NCI-H2171 treated with DMSO at 0.1 percent for 48 hours (cell line): Measurements from ENCODE around the gene SREBF2.

Source experiments
- DNase-seq: peaks from one replicate; lab custom pipeline; 2025; lab: John Stamatoyannopoulos, UW

SREBF2 gene

GRCh38 chr22:41832553-41833368 is at the start of gene SREBF2:
Gene SREBF2 (plus strand): TSS chr22:41833105. CDS start chr22:41833271, 166 bp downstream.
- peak; percentile 99 for DNase-seq

DNA sequence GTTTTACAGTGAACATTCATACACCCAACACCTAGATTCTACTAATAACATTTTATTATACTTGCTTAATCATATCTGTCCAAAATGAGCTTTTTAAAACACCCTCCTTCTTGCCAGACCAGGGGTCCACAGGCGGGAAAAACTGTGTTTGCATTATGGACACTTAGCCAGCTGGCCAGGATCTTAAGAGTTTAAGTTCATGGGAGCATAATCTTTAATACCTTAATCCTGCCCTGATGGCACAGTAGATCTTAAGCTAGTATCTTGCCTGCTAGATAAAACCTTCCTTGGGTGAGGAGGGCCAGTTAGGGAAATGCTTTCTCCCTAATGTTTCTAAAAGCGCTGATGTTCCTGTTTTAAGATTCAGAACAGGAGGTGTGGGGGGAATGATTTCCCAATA is 45.6 kb upstream of the SREBF2 start:
- no peak for DNase-seq

DNA sequence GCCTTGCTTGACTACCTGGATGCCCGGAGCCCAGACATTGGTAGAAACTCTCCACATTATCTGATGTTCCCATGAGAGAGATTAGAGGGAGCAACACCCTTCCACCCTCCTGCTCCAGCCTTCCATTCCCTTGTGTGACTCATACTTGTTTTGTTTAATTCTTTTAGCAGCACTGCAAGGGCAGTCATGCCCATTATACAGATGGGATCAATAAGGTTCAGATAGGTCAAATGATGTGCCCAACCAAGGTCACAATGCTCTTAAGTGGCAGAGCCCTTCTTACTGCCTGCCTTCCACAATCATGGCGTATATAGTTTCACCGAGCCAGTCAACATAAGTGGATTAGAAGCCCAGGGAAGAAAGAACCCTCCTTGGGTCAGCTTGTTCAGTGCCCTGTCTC is 39.0 kb upstream of the SREBF2 start:
- no peak for DNase-seq

DNA sequence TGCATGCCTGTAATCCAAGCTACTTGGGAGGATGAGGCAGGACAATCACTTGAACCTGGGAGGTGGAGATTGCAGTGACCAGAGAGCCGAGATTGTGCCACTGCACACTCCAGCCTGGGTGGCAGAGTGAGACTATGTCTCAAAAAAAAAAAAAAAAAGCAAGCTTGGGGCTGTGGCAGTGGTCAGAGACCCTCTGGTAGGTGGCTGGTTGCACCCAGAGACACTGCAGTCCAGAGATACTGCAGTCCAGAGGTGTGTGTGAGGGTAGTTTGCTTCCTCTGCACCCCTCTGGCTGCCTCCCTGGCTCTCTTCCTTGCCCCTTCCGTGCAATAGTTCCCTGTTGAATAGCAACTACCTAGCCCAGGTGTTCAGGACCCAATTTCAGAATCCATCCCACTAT is 34.2 kb upstream of the SREBF2 start:
- DNase-seq = no peak

- no peak for DNase-seq
These were observed 33.2 kb upstream of the SREBF2 start for GRCh38 chr22:41799486-41800347.

GRCh38 chr22:41800348-41801146 is 32.4 kb upstream of the SREBF2 start, which contains the start of gene CCDC134:
Gene CCDC134 (plus strand): TSS chr22:41800679. CDS start chr22:41808891, 8,212 bp downstream.
- peak; percentile 86 for DNase-seq

DNA sequence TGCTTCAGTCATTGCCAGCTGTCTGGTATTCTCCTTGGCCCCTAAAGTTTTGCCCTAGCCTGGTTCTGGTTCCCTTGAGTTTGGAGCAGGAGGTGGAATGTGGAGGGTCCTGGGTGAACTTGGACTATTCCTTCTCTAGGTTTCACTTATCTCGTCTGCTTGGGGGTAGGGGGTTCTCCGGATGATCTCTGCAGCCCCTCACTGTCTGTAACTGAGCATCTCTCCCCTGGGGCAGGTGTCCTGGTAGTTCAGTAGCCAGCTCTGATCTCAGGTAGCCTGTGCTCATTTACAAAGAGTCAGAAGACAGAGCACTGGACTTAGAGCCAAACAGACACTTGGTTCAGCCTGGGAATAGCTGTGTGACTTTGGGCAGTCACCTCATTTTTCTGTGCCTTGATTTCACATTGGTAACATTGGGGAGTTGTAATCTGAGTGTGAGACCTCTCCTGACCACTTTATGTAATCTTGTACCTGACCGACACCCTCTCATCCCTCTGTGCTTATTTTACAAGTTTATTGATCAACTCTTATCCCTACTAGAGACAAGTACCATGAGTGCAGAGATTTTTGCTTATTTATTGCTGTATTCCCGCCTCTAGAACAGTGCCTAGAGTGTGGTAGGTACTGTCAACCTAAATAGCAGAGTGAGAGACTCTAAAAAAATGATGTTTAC is 31.6 kb upstream of the SREBF2 start:
- no peak for DNase-seq

GRCh38 chr22:41801886-41802285 is 31.0 kb upstream of the SREBF2 start:
- DNase-seq = no peak

GRCh38 chr22:41805639-41806038 is 27.3 kb upstream of the SREBF2 start:
- DNase-seq = no peak

GRCh38 chr22:41808400-41808799 is 24.5 kb upstream of the SREBF2 start:
- DNase-seq = no peak

- no peak for DNase-seq
These were observed 22.9 kb upstream of the SREBF2 start for GRCh38 chr22:41810022-41810421.

DNA sequence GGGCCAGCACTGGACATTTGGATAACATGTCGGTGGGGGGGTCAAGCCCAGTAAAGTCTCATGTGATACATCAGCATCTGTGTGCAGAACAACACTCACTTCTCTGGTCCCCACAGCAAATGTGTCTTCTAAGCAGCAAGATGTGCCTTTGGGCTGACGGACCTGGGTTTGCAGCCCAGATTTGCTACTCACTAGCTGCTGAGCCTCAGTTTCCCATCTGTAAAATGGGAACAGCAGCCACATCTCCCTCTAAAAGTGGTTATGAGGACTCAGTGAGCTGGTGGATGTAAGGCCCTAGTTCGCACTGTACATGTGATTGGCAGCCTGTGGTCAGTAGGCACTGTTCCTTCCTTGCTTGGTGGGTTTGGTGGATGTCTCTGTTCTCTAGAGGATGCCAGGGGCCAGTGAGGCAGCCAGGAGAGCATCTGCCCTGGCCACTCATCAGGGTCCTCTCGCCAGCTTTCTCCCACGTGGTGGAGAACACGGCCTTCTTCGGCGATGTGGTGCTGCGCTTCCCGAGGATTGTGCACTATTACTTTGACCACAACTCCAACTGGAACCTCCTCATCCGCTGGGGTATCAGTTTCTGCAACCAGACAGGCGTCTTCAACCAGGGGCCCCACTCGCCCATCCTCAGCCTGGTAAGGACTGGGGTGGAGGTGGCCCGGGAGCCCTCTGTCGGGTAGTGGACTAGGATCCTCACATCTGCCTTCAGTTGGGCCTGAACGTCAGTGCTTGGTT is 19.9 kb upstream of the SREBF2 start:
- no peak for DNase-seq

- DNase-seq = no peak
These were observed 19.0 kb upstream of the SREBF2 start for GRCh38 chr22:41813726-41814410.

DNA sequence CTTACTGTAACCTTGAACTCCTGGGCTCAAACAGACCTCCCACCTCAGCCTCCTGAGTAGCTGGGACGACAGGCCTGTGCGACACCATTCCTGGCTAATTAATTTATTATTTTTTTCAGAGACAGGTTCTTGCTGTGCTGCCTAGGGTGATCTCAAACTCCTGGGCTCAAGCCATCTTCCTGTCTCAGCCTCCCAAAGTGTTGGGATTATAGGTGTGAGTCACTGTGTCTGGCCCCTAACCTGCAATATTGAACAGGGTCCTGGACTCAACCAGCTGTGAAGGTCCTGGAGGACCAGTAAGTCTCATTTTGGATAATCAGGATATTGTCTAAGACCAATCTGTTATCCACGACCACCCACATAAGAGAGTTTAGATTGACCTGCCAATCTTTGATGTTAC is 17.2 kb upstream of the SREBF2 start:
- no peak for DNase-seq

DNA sequence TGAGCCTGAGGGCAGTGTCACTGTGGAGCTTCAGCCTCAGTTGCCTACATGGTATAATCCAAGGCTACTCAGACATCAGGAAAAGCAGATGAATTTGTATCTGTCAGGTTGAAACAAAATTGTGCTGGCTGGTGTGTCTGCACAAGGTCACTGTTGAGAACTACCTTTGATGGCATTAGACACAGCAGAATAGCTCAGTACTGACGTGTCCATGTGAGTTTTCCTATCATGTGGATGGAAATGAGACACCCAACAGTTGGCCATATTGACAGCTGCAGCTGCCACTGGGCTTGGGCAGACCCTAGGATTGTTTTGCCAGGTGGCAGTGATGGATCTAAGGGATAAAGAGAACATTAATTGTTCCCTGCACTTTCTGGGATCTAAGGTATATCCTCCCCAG is 16.7 kb upstream of the SREBF2 start:
- peak; percentile 39 for DNase-seq

- no peak for DNase-seq
These were observed 16.0 kb upstream of the SREBF2 start for GRCh38 chr22:41816871-41817270.

- DNase-seq = no peak
These were observed 14.9 kb upstream of the SREBF2 start for GRCh38 chr22:41818011-41818410.

DNA sequence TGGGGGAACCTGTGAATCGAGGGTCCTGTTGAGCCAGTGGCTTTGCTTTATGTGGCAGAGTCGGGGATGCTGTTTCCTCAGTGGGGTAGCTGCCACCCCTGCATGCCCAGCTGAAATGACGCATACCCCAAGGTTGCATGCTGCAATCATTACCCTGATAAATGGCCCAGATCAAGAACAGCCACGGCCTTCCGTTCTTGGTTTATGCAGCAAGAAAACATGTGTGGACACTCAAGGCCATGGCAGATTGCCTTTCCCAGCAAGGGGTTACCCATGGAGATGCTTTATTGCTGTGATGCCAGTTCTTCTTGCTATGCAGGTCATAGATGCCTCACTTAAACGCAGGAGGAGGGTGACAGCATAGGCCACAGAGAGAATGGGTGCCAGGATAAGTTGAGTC is 14.3 kb upstream of the SREBF2 start:
- no peak for DNase-seq

DNA sequence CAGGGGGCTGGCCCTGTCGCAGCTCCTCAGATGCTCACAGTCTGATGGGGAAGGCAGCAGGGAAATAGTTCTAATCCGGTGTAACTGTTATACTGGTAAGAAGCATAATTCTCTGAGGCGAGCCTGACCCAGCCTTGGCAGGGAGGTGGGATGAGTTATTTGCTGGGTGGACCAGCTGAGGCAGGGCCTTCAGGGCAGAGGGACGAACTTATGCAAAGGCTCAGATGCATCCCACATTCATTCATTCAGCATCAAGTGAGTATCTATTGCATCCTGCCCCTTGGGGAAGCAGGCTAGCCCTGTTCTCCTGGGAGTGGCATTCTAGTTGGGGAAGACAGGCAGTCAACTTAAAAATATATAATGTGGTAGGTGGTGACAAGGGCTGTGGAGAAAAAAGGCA is 13.6 kb upstream of the SREBF2 start:
- no peak for DNase-seq

- no peak for DNase-seq
These were observed 12.5 kb upstream of the SREBF2 start for GRCh38 chr22:41820447-41820846.
